ENCODE results near the gene WNK1. TPM values are rescaled to one million over a fixed set of nuclear protein-coding genes. Genes with fewer than 3 reads are reported as not detected.
A peak's percentile ranks its signal among the peaks of the same experiment; 100 is the strongest.

WNK1 gene
- total RNA-seq, 1 donor from 2014 or later, result 157 TPM

- Histone ChIP-seq H3K4me3 (ENCODE audit: insufficient read depth, low read depth, low read length) (no peak overlapping the region), H3K79me2 (ENCODE audit: insufficient read depth, low read length) (no peaks in the 10 kb centered on the region), H3K36me3 (ENCODE audit: insufficient read depth, low read length) (no peaks in the 10 kb centered on the region), H3K9ac (ENCODE audit: low read length) (no peak overlapping the region), H3K27me3 (ENCODE audit: insufficient read depth, low read length) (no peaks in the 10 kb centered on the region), H2AFZ (ENCODE audit: low read depth, low read length) (no peak overlapping the region), H3K27ac (ENCODE audit: low read depth, low read length) (no peak overlapping the region), H3K4me2 (ENCODE audit: low read length) (no peak overlapping the region), H3K9me3 (ENCODE audit: insufficient read depth, low read depth, low read length) (no peaks in the 10 kb centered on the region), H3K4me1 (ENCODE audit: insufficient read depth, low read length) (peaks cover 8% of the 10 kb centered on the region), H4K20me1 (ENCODE audit: insufficient read depth, low read length) (no peaks in the 10 kb centered on the region)
- FAIRE-seq (peak; percentile 43), DNase-seq (ENCODE audit: low read depth) (peak; percentile 60)
- peaks cover 23% of the 10 kb centered on the region for H3K4me1 Mint-ChIP-seq (ENCODE audit: low read depth, unreplicated experiment)
- peak overlapping the region; percentile 89 for H3K27ac Mint-ChIP-seq (ENCODE audit: unreplicated experiment)
- H3K4me3 Mint-ChIP-seq (ENCODE audit: unreplicated experiment), result peak overlapping the region; percentile 6
- H3K36me3 Mint-ChIP-seq (ENCODE audit: low read depth, unreplicated experiment), result no peaks in the 10 kb centered on the region
- peaks cover 4% of the 10 kb centered on the region for H3K9me3 Mint-ChIP-seq (ENCODE audit: unreplicated experiment)
- no peaks in the 10 kb centered on the region for H3K27me3 Mint-ChIP-seq (ENCODE audit: low read depth, unreplicated experiment)
- TF ChIP-seq EZH2 (IDR thresholded peaks at IDR 0.05; ENCODE audit: insufficient read depth, low read length) (no peak), CTCF (IDR thresholded peaks at IDR 0.05; ENCODE audit: insufficient read depth, low read depth, low read length) (no peak)
Measured at GRCh38 chr12:726281-727140, 25.9 kb upstream of the WNK1 start.

GRCh38 chr12:727321-727720 lies 25.1 kb upstream of the WNK1 start:
- Histone ChIP-seq H3K9me3 (ENCODE audit: insufficient read depth, low read depth, low read length) (no peaks in the 10 kb centered on the region), H3K9ac (ENCODE audit: low read length) (no peak overlapping the region), H3K4me3 (ENCODE audit: insufficient read depth, low read depth, low read length) (no peak overlapping the region), H3K4me1 (ENCODE audit: insufficient read depth, low read length) (peaks cover 8% of the 10 kb centered on the region), H3K27ac (ENCODE audit: low read depth, low read length) (no peak overlapping the region), H4K20me1 (ENCODE audit: insufficient read depth, low read length) (no peaks in the 10 kb centered on the region), H3K79me2 (ENCODE audit: insufficient read depth, low read length) (no peaks in the 10 kb centered on the region), H3K27me3 (ENCODE audit: insufficient read depth, low read length) (no peaks in the 10 kb centered on the region), H3K4me2 (ENCODE audit: low read length) (no peak overlapping the region), H3K36me3 (ENCODE audit: insufficient read depth, low read length) (no peaks in the 10 kb centered on the region), H2AFZ (ENCODE audit: low read depth, low read length) (no peak overlapping the region)
- FAIRE-seq, result no peak
- DNase-seq (ENCODE audit: low read depth), result no peak
- H3K9me3 Mint-ChIP-seq (ENCODE audit: unreplicated experiment), result peaks cover 4% of the 10 kb centered on the region
- H3K27ac Mint-ChIP-seq (ENCODE audit: unreplicated experiment), result peak overlapping the region; percentile 89
- peaks cover 22% of the 10 kb centered on the region for H3K4me1 Mint-ChIP-seq (ENCODE audit: low read depth, unreplicated experiment)
- no peak overlapping the region for H3K4me3 Mint-ChIP-seq (ENCODE audit: unreplicated experiment)
- H3K36me3 Mint-ChIP-seq (ENCODE audit: low read depth, unreplicated experiment), result no peaks in the 10 kb centered on the region
- H3K27me3 Mint-ChIP-seq (ENCODE audit: low read depth, unreplicated experiment), result no peaks in the 10 kb centered on the region
- TF ChIP-seq CTCF (IDR thresholded peaks at IDR 0.05; ENCODE audit: insufficient read depth, low read depth, low read length) (no peak), EZH2 (IDR thresholded peaks at IDR 0.05; ENCODE audit: insufficient read depth, low read length) (no peak)

- no peak overlapping the region for H3K27ac Mint-ChIP-seq (ENCODE audit: unreplicated experiment)
- no peak overlapping the region for H3K4me2 ChIP-seq (ENCODE audit: low read length)
- no peaks in the 10 kb centered on the region for H4K20me1 ChIP-seq (ENCODE audit: insufficient read depth, low read length)
- H3K36me3 Mint-ChIP-seq (ENCODE audit: low read depth, unreplicated experiment), result no peaks in the 10 kb centered on the region
- H3K4me3 ChIP-seq (ENCODE audit: insufficient read depth, low read depth, low read length), result no peak overlapping the region
- H3K9me3 Mint-ChIP-seq (ENCODE audit: unreplicated experiment), result peaks cover 4% of the 10 kb centered on the region
- no peaks in the 10 kb centered on the region for H3K9me3 ChIP-seq (ENCODE audit: insufficient read depth, low read depth, low read length)
- no peak overlapping the region for H3K9ac ChIP-seq (ENCODE audit: low read length)
- no peak for FAIRE-seq
- no peaks in the 10 kb centered on the region for H3K27me3 ChIP-seq (ENCODE audit: insufficient read depth, low read length)
- H3K27ac ChIP-seq (ENCODE audit: low read depth, low read length), result no peak overlapping the region
- H3K4me1 ChIP-seq (ENCODE audit: insufficient read depth, low read length), result peaks cover 8% of the 10 kb centered on the region
- no peak for DNase-seq (ENCODE audit: low read depth)
- no peaks in the 10 kb centered on the region for H3K27me3 Mint-ChIP-seq (ENCODE audit: low read depth, unreplicated experiment)
- peaks cover 19% of the 10 kb centered on the region for H3K4me1 Mint-ChIP-seq (ENCODE audit: low read depth, unreplicated experiment)
- H3K36me3 ChIP-seq (ENCODE audit: insufficient read depth, low read length), result no peaks in the 10 kb centered on the region
- no peak overlapping the region for H2AFZ ChIP-seq (ENCODE audit: low read depth, low read length)
- no peak overlapping the region for H3K4me3 Mint-ChIP-seq (ENCODE audit: unreplicated experiment)
- H3K79me2 ChIP-seq (ENCODE audit: insufficient read depth, low read length), result no peaks in the 10 kb centered on the region
- TF ChIP-seq EZH2 (IDR thresholded peaks at IDR 0.05; ENCODE audit: insufficient read depth, low read length), result no peak
- TF ChIP-seq CTCF (IDR thresholded peaks at IDR 0.05; ENCODE audit: insufficient read depth, low read depth, low read length), result no peak
Measured at GRCh38 chr12:728781-729180, 23.6 kb upstream of the WNK1 start.

Data from astrocyte (in vitro differentiated cells and primary cell).